ENCODE data around the gene GOLPH3L. TPM values are rescaled to one million over a fixed set of nuclear protein-coding genes. Genes with fewer than 3 reads are reported as not detected.

GOLPH3L gene
- total and polyA plus RNA-seq, 10 of the 15 experiments (the other 5 are each of a cell fraction or from before 2014, with no cell fraction given): 7.7 to 29.9 (median 19.2) TPM

GRCh38 chr1:150730130-150730721 lies 33.3 kb upstream of the GOLPH3L start:
- Histone ChIP-seq H3K4me2 (ENCODE audit: control insufficient read depth, insufficient read depth) (no peak overlapping the region), H3K4me1 (ENCODE audit: control insufficient read depth, insufficient read depth, low read length) (no peaks in the 10 kb centered on the region), H4K20me1 (ENCODE audit: control insufficient read depth, insufficient read depth) (no peaks in the 10 kb centered on the region), H3K36me3 (ENCODE audit: control insufficient read depth in 2 of 2, insufficient read depth in 2 of 2, low read length in 1 of 2) (no peaks in the 10 kb centered on the region; a peak in 2 of 4 replicates), H3K4me3 (no peak overlapping the region), H3K9me3 (replicated peaks; ENCODE audit: control insufficient read depth, insufficient read depth, low read length) (no peaks in the 10 kb centered on the region), H3K27ac (ENCODE audit: control insufficient read depth, insufficient read depth) (no peak overlapping the region), H3K9ac (ENCODE audit: control insufficient read depth, insufficient read depth, low read length) (no peak overlapping the region), H2AFZ (ENCODE audit: control insufficient read depth, low read depth, low read length) (no peak overlapping the region), H3K27me3 (replicated peaks in 1 of 2; ENCODE audit: control insufficient read depth in 2 of 2, insufficient read depth in 2 of 2, low read length in 1 of 2) (no peaks in the 10 kb centered on the region), H3K79me2 (ENCODE audit: control insufficient read depth, insufficient read depth, low read length) (no peaks in the 10 kb centered on the region)
- POLR2A ChIA-PET: no interaction called here
- CTCF ChIA-PET: no interaction called here
- SMC1A ChIA-PET (ENCODE audit: uncharacterized antibody, unreplicated experiment): interaction anchor here (0.7 to 1.4 kb wide), 2 partner anchors 17 to 23 kb away, joined by 3 read pairs; no protein-coding TSS in a partner anchor
- WGBS (ENCODE audit: insufficient coverage, insufficient replicate concordance, low lambda C conversion rate, missing lambda C conversion rate): 100% methylated on average over 3 of the region's 3 CpGs
- intact Hi-C loops (cut with micrococcal nuclease; ENCODE audit: unreplicated experiment): no loop called here
- ATAC-seq: no peak
- TF ChIP-seq SMAD1 (IDR thresholded peaks at IDR 0.05; ENCODE audit: low read depth, partially characterized antibody) (no peak), BHLHE40 (IDR thresholded peaks at IDR 0.05; ENCODE audit: borderline replicate concordance in 1 of 2, low read depth in 2 of 2, low read length in 1 of 2) (no peak), POLR2A (IDR thresholded peaks at IDR 0.05; ENCODE audit: low read depth, low read length) (no peak), JUNB (IDR thresholded peaks at IDR 0.05) (no peak), KDM1A (IDR thresholded peaks at IDR 0.05; ENCODE audit: borderline replicate concordance) (no peak), CBX3 (IDR thresholded peaks at IDR 0.05; ENCODE audit: borderline replicate concordance, low read depth) (no peak), E2F4 (IDR thresholded peaks at IDR 0.05; ENCODE audit: low read depth, low read length) (no peak), EGR1 (IDR thresholded peaks at IDR 0.05; ENCODE audit: borderline replicate concordance in 1 of 2, low read depth in 2 of 2, low read length in 2 of 2) (no peak), SPI1 (IDR thresholded peaks at IDR 0.05; ENCODE audit: borderline replicate concordance, insufficient read depth, low read depth, low read length) (no peak), MYB (IDR thresholded peaks at IDR 0.05; ENCODE audit: borderline replicate concordance, low read depth, low read length) (no peak), ZZZ3 (IDR thresholded peaks at IDR 0.05; ENCODE audit: control insufficient read depth, insufficient read length, low read depth) (no peak), BCL3 (IDR thresholded peaks at IDR 0.05; ENCODE audit: borderline replicate concordance, insufficient read depth, low read depth, low read length, poor library complexity, severe bottlenecking) (no peak), ZNF384 (IDR thresholded peaks at IDR 0.05; ENCODE audit: borderline replicate concordance, low read depth, low read length) (no peak), CBX5 (IDR thresholded peaks at IDR 0.05; ENCODE audit: low read depth) (no peak), BACH1 (IDR thresholded peaks at IDR 0.05; ENCODE audit: borderline replicate concordance) (no peak)
- TF ChIP-seq, protein P1, sequence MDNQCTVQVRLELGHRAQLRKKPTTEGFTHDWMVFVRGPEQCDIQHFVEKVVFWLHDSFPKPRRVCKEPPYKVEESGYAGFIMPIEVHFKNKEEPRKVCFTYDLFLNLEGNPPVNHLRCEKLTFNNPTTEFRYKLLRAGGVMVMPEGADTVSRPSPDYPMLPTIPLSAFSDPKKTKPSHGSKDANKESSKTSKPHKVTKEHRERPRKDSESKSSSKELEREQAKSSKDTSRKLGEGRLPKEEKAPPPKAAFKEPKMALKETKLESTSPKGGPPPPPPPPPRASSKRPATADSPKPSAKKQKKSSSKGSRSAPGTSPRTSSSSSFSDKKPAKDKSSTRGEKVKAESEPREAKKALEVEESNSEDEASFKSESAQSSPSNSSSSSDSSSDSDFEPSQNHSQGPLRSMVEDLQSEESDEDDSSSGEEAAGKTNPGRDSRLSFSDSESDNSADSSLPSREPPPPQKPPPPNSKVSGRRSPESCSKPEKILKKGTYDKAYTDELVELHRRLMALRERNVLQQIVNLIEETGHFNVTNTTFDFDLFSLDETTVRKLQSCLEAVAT (IDR thresholded peaks at IDR 0.05): no peak
- TF ChIP-seq, protein P2, sequence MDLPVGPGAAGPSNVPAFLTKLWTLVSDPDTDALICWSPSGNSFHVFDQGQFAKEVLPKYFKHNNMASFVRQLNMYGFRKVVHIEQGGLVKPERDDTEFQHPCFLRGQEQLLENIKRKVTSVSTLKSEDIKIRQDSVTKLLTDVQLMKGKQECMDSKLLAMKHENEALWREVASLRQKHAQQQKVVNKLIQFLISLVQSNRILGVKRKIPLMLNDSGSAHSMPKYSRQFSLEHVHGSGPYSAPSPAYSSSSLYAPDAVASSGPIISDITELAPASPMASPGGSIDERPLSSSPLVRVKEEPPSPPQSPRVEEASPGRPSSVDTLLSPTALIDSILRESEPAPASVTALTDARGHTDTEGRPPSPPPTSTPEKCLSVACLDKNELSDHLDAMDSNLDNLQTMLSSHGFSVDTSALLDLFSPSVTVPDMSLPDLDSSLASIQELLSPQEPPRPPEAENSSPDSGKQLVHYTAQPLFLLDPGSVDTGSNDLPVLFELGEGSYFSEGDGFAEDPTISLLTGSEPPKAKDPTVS (IDR thresholded peaks at IDR 0.05; ENCODE audit: low read depth, low read length): no peak
- no TSS peak for BruUV-seq (replicated peaks)
- RAD21 ChIA-PET (ENCODE audit: unreplicated experiment): no interaction called here
- in situ Hi-C loops (cut with MboI): no loop called here
- no peak for FAIRE-seq
- DNase-seq (ENCODE audit: low read depth, low spot score): no peak
